PC-9 (cell line): ENCODE measurements around the gene VIPR1. TPM values are rescaled to one million over a fixed set of nuclear protein-coding genes. Genes with fewer than 3 reads are reported as not detected.

Source experiments
- BruUV-seq: library from RNA; stranded (reverse); fragments of 400-500 nt; replicated peaks from 2 replicates; lab custom pipeline; 2021; lab: Mats Ljungman, UMichigan
- CTCF ChIA-PET: fragments of 300-600 bp; sonication (Branson Sonifier 250); formaldehyde crosslinking; loops from one replicate; lab custom pipeline; 2022; ENCODE audit warnings: antibody characterized with exemption; lab: Charles Lee
- POLR2A ChIA-PET: fragments of 300-600 bp; sonication (Branson Sonifier 250); formaldehyde crosslinking; loops from one replicate; lab custom pipeline; 2022; ENCODE audit warnings: antibody characterized with exemption; ENCODE audit not compliant: unreplicated experiment; lab: Charles Lee
- DNase-seq, 2 experiments: peaks; one replicate each; pipeline versions ENCODE4 v3.0.0 to v3.0.0-alpha.2; 2015 to 2022; ENCODE audit warnings: mixed read lengths in 1 of 2
- H2AFZ ChIP-seq: fragments of 200-600 bp; sonication (generic); 2 replicates; pipeline ENCODE4 v1.8.1; 2017; ENCODE audit warnings: antibody characterized with exemption
- H3F3A ChIP-seq: fragments of 200-600 bp; sonication (generic); 2 replicates; pipeline ENCODE4 v1.8.1; 2017; ENCODE audit warnings: antibody characterized with exemption, mild to moderate bottlenecking, low read depth; ENCODE audit not compliant: insufficient read depth
- H3K27ac ChIP-seq: fragments of 200-600 bp; sonication (generic); 2 replicates; pipeline ENCODE4 v1.6.1; 2016; ENCODE audit warnings: mixed run types
- H3K27me3 ChIP-seq: fragments of 200-600 bp; sonication (generic); 2 replicates; pipeline ENCODE4 v1.6.1; 2016; ENCODE audit warnings: low read depth, mixed run types; ENCODE audit not compliant: insufficient read depth
- H3K36me3 ChIP-seq: fragments of 200-600 bp; sonication (generic); 2 replicates; pipeline ENCODE4 v1.6.1; 2016; ENCODE audit warnings: low read depth, mixed run types
- H3K4me1 ChIP-seq: fragments of 200-600 bp; sonication (generic); replicated peaks from 2 replicates; pipeline ENCODE4 v1.6.1; 2016; ENCODE audit warnings: mixed run types; ENCODE audit not compliant: insufficient read depth
- H3K4me2 ChIP-seq: fragments of 200-600 bp; sonication (generic); 2 replicates; pipeline ENCODE4 v1.6.1; 2017; ENCODE audit warnings: mixed run types
- H3K4me3 ChIP-seq: fragments of 200-600 bp; sonication (generic); 2 replicates; pipeline ENCODE4 v1.6.1; 2016; ENCODE audit warnings: mixed run types
- H3K79me2 ChIP-seq: fragments of 200-600 bp; sonication (generic); 2 replicates; pipeline ENCODE4 v1.6.1; 2017; ENCODE audit warnings: low read depth, mixed run types
- H3K9me2 ChIP-seq: fragments of 200-600 bp; sonication (generic); 2 replicates; pipeline ENCODE4 v1.8.1; 2017; ENCODE audit warnings: mild to moderate bottlenecking; ENCODE audit not compliant: insufficient read depth
- H3K9me3 ChIP-seq: fragments of 200-600 bp; sonication (generic); 2 replicates; pipeline ENCODE4 v1.8.1; 2016; ENCODE audit warnings: low read depth; ENCODE audit not compliant: insufficient read depth
- H4K20me1 ChIP-seq: fragments of 200-600 bp; sonication (generic); 2 replicates; pipeline ENCODE4 v1.8.1; 2017; ENCODE audit not compliant: insufficient read depth
- CTCF ChIP-seq: fragments of 200-600 bp; sonication (generic); conservative IDR thresholded peaks from 2 replicates; pipeline ENCODE4 v1.6.1; 2017; ENCODE audit warnings: mixed run types, antibody characterized with exemption, mild to moderate bottlenecking, moderate library complexity
- EZH2 ChIP-seq: fragments of 200-600 bp; sonication (generic); IDR thresholded peaks from 2 replicates; pipeline ENCODE4 v1.8.0; 2017; ENCODE audit warnings: antibody characterized with exemption, low read depth
- intact Hi-C: fragments of 100-400 bp; cut with micrococcal nuclease; formaldehyde crosslinking; loops from one replicate; pipeline ENCODE4 v1.10.0; 2022; ENCODE audit not compliant: unreplicated experiment
- total RNA-seq: library from RNA; stranded (reverse); gene quantifications from 2 replicates; pipeline ENCODE4 v1.2.3, GENCODE V29; 2021

VIPR1 gene
- total RNA-seq, 1 experiment from 2014 or later: 23.9 TPM

DNA sequence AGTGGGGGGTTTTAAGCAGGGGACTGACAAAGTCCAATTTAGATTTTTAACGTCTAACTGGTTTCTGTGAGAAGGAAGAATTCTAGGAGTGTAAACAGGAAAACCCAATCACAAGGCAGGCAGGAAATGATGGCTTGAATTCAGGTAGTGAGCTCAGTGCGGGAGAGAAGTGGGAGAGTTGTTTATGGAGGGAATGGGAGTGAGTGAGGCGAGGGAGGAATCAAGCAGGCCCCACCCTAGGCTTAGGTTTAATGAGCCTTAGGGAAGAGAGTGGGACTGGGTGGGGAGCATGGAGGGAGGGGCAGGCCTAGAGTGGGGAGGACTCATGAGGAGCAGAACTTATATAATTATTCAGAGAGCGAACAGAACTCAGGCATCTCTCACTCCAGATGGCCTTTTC is 17.9 kb downstream of the VIPR1 start:
- no peak for DNase-seq
- no peak overlapping the region for H3K4me3 ChIP-seq
- TF ChIP-seq EZH2: no peak
- TF ChIP-seq CTCF: no peak
- H4K20me1 ChIP-seq: no peaks in the 10 kb centered on the region
- H3K4me1 ChIP-seq: no peaks in the 10 kb centered on the region
- POLR2A ChIA-PET: interaction anchor here (0.6 kb wide), 1 partner anchor 13 kb away, joined by 13 read pairs; no protein-coding TSS in a partner anchor
- CTCF ChIA-PET: no interaction called here
- H3K9me3 ChIP-seq: no peaks in the 10 kb centered on the region
- intact Hi-C loops: no loop called here
- no peaks in the 10 kb centered on the region for H3K36me3 ChIP-seq
- no peak overlapping the region for H3K27ac ChIP-seq
- BruUV-seq: no TSS peak
- H3K9me2 ChIP-seq: no peaks in the 10 kb centered on the region
- no peak overlapping the region for H3K4me2 ChIP-seq
- H3K79me2 ChIP-seq: no peaks in the 10 kb centered on the region
- H3K27me3 ChIP-seq: no peaks in the 10 kb centered on the region
- no peak overlapping the region for H2AFZ ChIP-seq
- H3F3A ChIP-seq: no peaks in the 10 kb centered on the region

- Histone ChIP-seq H3K79me2 (no peaks in the 10 kb centered on the region), H3K9me2 (no peaks in the 10 kb centered on the region), H3K27ac (no peak overlapping the region), H3F3A (no peaks in the 10 kb centered on the region), H2AFZ (no peak overlapping the region), H3K4me1 (no peaks in the 10 kb centered on the region), H3K4me2 (no peak overlapping the region), H3K9me3 (no peaks in the 10 kb centered on the region), H3K36me3 (no peaks in the 10 kb centered on the region), H3K27me3 (no peaks in the 10 kb centered on the region), H3K4me3 (no peak overlapping the region), H4K20me1 (no peaks in the 10 kb centered on the region)
- DNase-seq: no peak
- no TSS peak for BruUV-seq
- ChIA-PET CTCF (no interaction called here), POLR2A (interaction anchor here (0.6 kb wide), 1 partner anchor 13 kb away, joined by 13 read pairs; no protein-coding TSS in a partner anchor)
- intact Hi-C loops: no loop called here
- TF ChIP-seq CTCF: no peak
- TF ChIP-seq EZH2: no peak
Observed at GRCh38 chr3:42520906-42521305, 18.5 kb downstream of the VIPR1 start.

- CTCF ChIA-PET: no interaction called here
Observed at GRCh38 chr3:42524751-42525150, 22.3 kb downstream of the VIPR1 start.

More at GRCh38 chr3:42524751-42525150, 22.3 kb downstream of the VIPR1 start:
- intact Hi-C loops: no loop called here
- H3F3A ChIP-seq: no peaks in the 10 kb centered on the region
- H3K4me2 ChIP-seq: no peak overlapping the region
- no peak for DNase-seq
- POLR2A ChIA-PET: no interaction called here
- no peaks in the 10 kb centered on the region for H3K27me3 ChIP-seq
- H3K4me3 ChIP-seq: no peak overlapping the region
- H3K27ac ChIP-seq: no peak overlapping the region
- no TSS peak for BruUV-seq
- H3K4me1 ChIP-seq: no peaks in the 10 kb centered on the region
- H2AFZ ChIP-seq: no peak overlapping the region
- H3K36me3 ChIP-seq: no peaks in the 10 kb centered on the region
- H3K9me2 ChIP-seq: no peaks in the 10 kb centered on the region
- H4K20me1 ChIP-seq: no peaks in the 10 kb centered on the region
- H3K79me2 ChIP-seq: no peaks in the 10 kb centered on the region
- no peaks in the 10 kb centered on the region for H3K9me3 ChIP-seq
- TF ChIP-seq EZH2: no peak
- no peak for TF ChIP-seq CTCF
